Neural cell (in vitro differentiated cells): ENCODE measurements around the gene PRIM1. TPM values are rescaled to one million over a fixed set of nuclear protein-coding genes. Genes with fewer than 3 reads are reported as not detected.

Experiments
- H2AFZ ChIP-seq: fragments of 200-600, 300-800 bp; sonication (generic), shearing (Covaris generic); 2 replicates; pipeline ENCODE4 v1.6.0; 2014; ENCODE audit warnings: low read depth, mild to moderate bottlenecking, antibody characterized with exemption, low read length, moderate library complexity
- H3F3A ChIP-seq: fragments of 200-600 bp; shearing (Covaris generic); 2 replicates; pipeline ENCODE4 v1.6.1; 2016; ENCODE audit warnings: mild to moderate bottlenecking, moderate library complexity, mixed read lengths, antibody characterized with exemption, low read length; ENCODE audit not compliant: insufficient read depth, poor library complexity, severe bottlenecking
- H3K27ac ChIP-seq: fragments of 200-600, 300-800 bp; sonication (generic), shearing (Covaris generic); 2 replicates; pipeline ENCODE4 v1.5.1; 2014; ENCODE audit warnings: mild to moderate bottlenecking, low read length, moderate library complexity
- H3K27me3 ChIP-seq: fragments of 300-800, 200-600 bp; sonication (generic), shearing (Covaris generic); 2 replicates; pipeline ENCODE4 v1.6.0; 2014; ENCODE audit warnings: mild to moderate bottlenecking, low read depth, low read length, moderate library complexity; ENCODE audit not compliant: insufficient read depth
- H3K36me3 ChIP-seq: fragments of 300-800, 200-600 bp; sonication (generic), shearing (Covaris generic); 2 replicates; pipeline ENCODE4 v1.5.1; 2014; ENCODE audit warnings: mild to moderate bottlenecking, antibody characterized with exemption, low read length, moderate library complexity; ENCODE audit not compliant: insufficient read depth
- H3K4me2 ChIP-seq: fragments of 300-800, 200-600 bp; sonication (generic), shearing (Covaris generic); 2 replicates; pipeline ENCODE4 v1.6.0; 2014; ENCODE audit warnings: mild to moderate bottlenecking, low read length
- H3K4me3 ChIP-seq: fragments of 300-800, 200-600 bp; sonication (generic), shearing (Covaris generic); 2 replicates; pipeline ENCODE4 v1.5.1; 2014; ENCODE audit warnings: mild to moderate bottlenecking, low read length, moderate library complexity
- H3K79me2 ChIP-seq: fragments of 200-600 bp; shearing (Covaris generic); replicated peaks from 2 replicates; pipeline ENCODE4 v1.6.0; 2014; ENCODE audit warnings: mild to moderate bottlenecking, low read length, moderate library complexity; ENCODE audit not compliant: insufficient read depth
- H3K9ac ChIP-seq: fragments of 300-800, 200-600 bp; sonication (generic), shearing (Covaris generic); 2 replicates; pipeline ENCODE4 v1.6.1; 2016; ENCODE audit warnings: mild to moderate bottlenecking, low read length, mixed read lengths
- H3K9me2 ChIP-seq: fragments of 200-600 bp; shearing (Covaris generic); 2 replicates; pipeline ENCODE4 v1.6.1; 2016; ENCODE audit warnings: mild to moderate bottlenecking, low read length, mixed read lengths; ENCODE audit not compliant: insufficient read depth
- H3K9me3 ChIP-seq: fragments of 200-600, 300-800 bp; sonication (generic), shearing (Covaris generic); 2 replicates; pipeline ENCODE4 v1.6.1; 2016; ENCODE audit warnings: mild to moderate bottlenecking, mixed run types, low read length, moderate library complexity, mixed read lengths
- H4K20me1 ChIP-seq: fragments of 200-600 bp; shearing (Covaris generic); 2 replicates; pipeline ENCODE4 v1.6.1; 2016; ENCODE audit warnings: mild to moderate bottlenecking, mixed run types; ENCODE audit not compliant: insufficient read depth
- EP300 ChIP-seq: fragments of 450-650 bp; conservative IDR thresholded peaks from 2 replicates; pipeline ENCODE4 v1.6.1; 2014; ENCODE audit warnings: antibody characterized with exemption, mild to moderate bottlenecking, moderate library complexity; ENCODE audit not compliant: poor library complexity, severe bottlenecking
- EZH2 ChIP-seq: fragments of 200-600, 300-800 bp; shearing (Covaris generic), sonication (generic); IDR thresholded peaks from 2 replicates; pipeline ENCODE4 v1.6.1; 2014; ENCODE audit warnings: antibody characterized with exemption, low read length, borderline replicate concordance, mild to moderate bottlenecking; ENCODE audit not compliant: insufficient read depth, poor library complexity, severe bottlenecking
- MXI1 ChIP-seq: fragments of 450-650 bp; conservative IDR thresholded peaks from 2 replicates; pipeline ENCODE4 v1.6.1; 2014; ENCODE audit warnings: antibody characterized with exemption, mild to moderate bottlenecking; ENCODE audit not compliant: poor library complexity, severe bottlenecking
- POLR2AphosphoS5 ChIP-seq: IDR thresholded peaks from 2 replicates; pipeline ENCODE4 v1.6.1; 2012
- RAD21 ChIP-seq: fragments of 450-650 bp; conservative IDR thresholded peaks from 2 replicates; pipeline ENCODE4 v1.6.1; 2014; ENCODE audit warnings: antibody characterized with exemption, mild to moderate bottlenecking, moderate library complexity
- REST ChIP-seq: IDR thresholded peaks from 2 replicates; pipeline ENCODE4 v1.6.1; 2012; ENCODE audit warnings: borderline replicate concordance
- SMC3 ChIP-seq: fragments of 450-650 bp; conservative IDR thresholded peaks from 2 replicates; pipeline ENCODE4 v1.6.1; 2014; ENCODE audit warnings: antibody characterized with exemption, mild to moderate bottlenecking, moderate library complexity; ENCODE audit not compliant: poor library complexity
- TAF1 ChIP-seq: IDR thresholded peaks from 2 replicates; pipeline ENCODE4 v1.6.1; 2012; ENCODE audit warnings: low read depth
- polyA plus RNA-seq: library from polyadenylated mRNA; depleted of rRNA; stranded (reverse); fragments of >200 nt; gene quantifications from 2 replicates; pipeline ENCODE4 v1.2.3, GENCODE V29; 2014
- TF ChIP-seq, protein P1 (sequence below): fragments of 450-650 bp; IDR thresholded peaks from 2 replicates; pipeline ENCODE4 v1.5.1; 2014; ENCODE audit warnings: antibody characterized with exemption, mild to moderate bottlenecking, moderate library complexity; ENCODE audit not compliant: poor library complexity, severe bottlenecking

Gene PRIM1
- polyA plus RNA-seq, 1 donor from 2014 or later = 36.1 TPM

DNA sequence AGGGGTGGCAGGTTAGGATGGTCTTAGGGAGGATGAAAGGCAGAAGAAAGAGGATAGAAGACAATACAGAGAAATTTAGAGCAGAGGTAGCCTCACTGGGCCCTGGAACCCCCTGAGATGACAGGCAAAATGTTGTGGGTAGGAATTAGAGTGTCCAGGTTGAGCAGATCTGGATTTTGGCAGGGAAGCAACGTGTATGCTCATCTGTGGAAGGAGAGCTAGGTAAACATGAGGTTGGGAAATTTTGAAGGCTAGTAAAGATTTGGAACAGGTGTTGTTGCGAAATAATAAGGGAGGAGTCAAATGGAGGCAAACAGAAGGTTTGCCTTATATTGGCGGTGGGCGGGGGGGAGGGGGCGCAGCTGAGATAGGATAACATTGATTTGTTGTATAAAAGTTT lies 16.3 kb upstream of the PRIM1 start:
- Histone ChIP-seq H4K20me1 (no peaks in the 10 kb centered on the region), H2AFZ (no peak overlapping the region), H3K4me2 (no peak overlapping the region), H3K9me3 (no peaks in the 10 kb centered on the region), H3K9ac (no peak overlapping the region), H3F3A (no peaks in the 10 kb centered on the region), H3K27me3 (no peaks in the 10 kb centered on the region), H3K4me3 (no peak overlapping the region), H3K79me2 (no peaks in the 10 kb centered on the region), H3K27ac (no peak overlapping the region), H3K9me2 (no peaks in the 10 kb centered on the region), H3K36me3 (no peaks in the 10 kb centered on the region)
- TF ChIP-seq EP300 (no peak), POLR2AphosphoS5 (no peak), REST (no peak), EZH2 (no peak), SMC3 (no peak), MXI1 (no peak), RAD21 (no peak), TAF1 (no peak)
- TF ChIP-seq, protein P1, sequence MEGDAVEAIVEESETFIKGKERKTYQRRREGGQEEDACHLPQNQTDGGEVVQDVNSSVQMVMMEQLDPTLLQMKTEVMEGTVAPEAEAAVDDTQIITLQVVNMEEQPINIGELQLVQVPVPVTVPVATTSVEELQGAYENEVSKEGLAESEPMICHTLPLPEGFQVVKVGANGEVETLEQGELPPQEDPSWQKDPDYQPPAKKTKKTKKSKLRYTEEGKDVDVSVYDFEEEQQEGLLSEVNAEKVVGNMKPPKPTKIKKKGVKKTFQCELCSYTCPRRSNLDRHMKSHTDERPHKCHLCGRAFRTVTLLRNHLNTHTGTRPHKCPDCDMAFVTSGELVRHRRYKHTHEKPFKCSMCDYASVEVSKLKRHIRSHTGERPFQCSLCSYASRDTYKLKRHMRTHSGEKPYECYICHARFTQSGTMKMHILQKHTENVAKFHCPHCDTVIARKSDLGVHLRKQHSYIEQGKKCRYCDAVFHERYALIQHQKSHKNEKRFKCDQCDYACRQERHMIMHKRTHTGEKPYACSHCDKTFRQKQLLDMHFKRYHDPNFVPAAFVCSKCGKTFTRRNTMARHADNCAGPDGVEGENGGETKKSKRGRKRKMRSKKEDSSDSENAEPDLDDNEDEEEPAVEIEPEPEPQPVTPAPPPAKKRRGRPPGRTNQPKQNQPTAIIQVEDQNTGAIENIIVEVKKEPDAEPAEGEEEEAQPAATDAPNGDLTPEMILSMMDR = no peak

GRCh38 chr12:56766535-56766934 lies 14.4 kb upstream of the PRIM1 start:
- Histone ChIP-seq H3K79me2 (no peaks in the 10 kb centered on the region), H3K27ac (no peak overlapping the region), H4K20me1 (no peaks in the 10 kb centered on the region), H3K9me3 (no peaks in the 10 kb centered on the region), H3K4me2 (no peak overlapping the region), H2AFZ (no peak overlapping the region), H3K9me2 (no peaks in the 10 kb centered on the region), H3K9ac (no peak overlapping the region), H3K36me3 (no peaks in the 10 kb centered on the region), H3K27me3 (no peaks in the 10 kb centered on the region), H3K4me3 (no peak overlapping the region), H3F3A (no peaks in the 10 kb centered on the region)
- TF ChIP-seq MXI1 = no peak
- TF ChIP-seq REST = no peak
- TF ChIP-seq SMC3 = no peak
- no peak for TF ChIP-seq TAF1
- no peak for TF ChIP-seq POLR2AphosphoS5
- TF ChIP-seq EP300 = no peak
- no peak for TF ChIP-seq RAD21
- TF ChIP-seq EZH2 = no peak
- TF ChIP-seq, protein P1 = no peak
